H1 (cell line): ENCODE data around the gene UNC13D. TPM values are rescaled to one million over a fixed set of nuclear protein-coding genes. Genes with fewer than 3 reads are reported as not detected.

Source experiments
- ATF2 ChIP-seq: IDR thresholded peaks from 2 replicates; pipeline ENCODE4 v1.6.1; 2012; ENCODE audit warnings: low read length, inconsistent platforms
- CTCF ChIP-seq, 3 experiments: IDR thresholded peaks; 1 replicate in 2 of 3; 2 replicates in 1 of 3; pipeline versions ENCODE4 v1.5.1 to v1.6.1; 2011; ENCODE audit warnings: low read length in 3 of 3, mild to moderate bottlenecking in 3 of 3, inconsistent platforms in 2 of 3, low read depth in 1 of 3, moderate library complexity in 1 of 3; ENCODE audit not compliant: insufficient read depth in 1 of 3; ENCODE audit errors: control extremely low read depth in 1 of 3
- EZH2 ChIP-seq: fragments of 200-600 bp; sonication (generic); IDR thresholded peaks from 2 replicates; pipeline ENCODE4 v1.7.1; 2012; ENCODE audit warnings: low read depth, mild to moderate bottlenecking, moderate library complexity, low read length, inconsistent platforms; ENCODE audit not compliant: severe bottlenecking
- HDAC6 ChIP-seq: IDR thresholded peaks from one replicate; pipeline ENCODE4 v1.7.1; 2012; ENCODE audit warnings: low read depth, mild to moderate bottlenecking, inconsistent platforms, low read length, moderate library complexity
- KDM1A ChIP-seq: fragments of 200-600, 300-600 bp; sonication (generic); IDR thresholded peaks from 2 replicates; pipeline ENCODE4 v1.7.1; 2016; ENCODE audit warnings: mild to moderate bottlenecking, low read length, borderline replicate concordance
- PHF8 ChIP-seq: fragments of 200-600 bp; sonication (generic); conservative IDR thresholded peaks from 2 replicates; pipeline ENCODE4 v1.7.1; 2012; ENCODE audit warnings: low read depth, mild to moderate bottlenecking, inconsistent platforms, low read length, moderate library complexity
- SUZ12 ChIP-seq: fragments of 200-600 bp; sonication (generic); IDR thresholded peaks from 2 replicates; pipeline ENCODE4 v1.6.1; 2012; ENCODE audit warnings: mild to moderate bottlenecking, inconsistent platforms, low read length, moderate library complexity, mixed read lengths
- TCF12 ChIP-seq: IDR thresholded peaks from 2 replicates; pipeline ENCODE4 v1.6.1; 2011; ENCODE audit warnings: low read depth, mild to moderate bottlenecking, low read length
- polyA plus RNA-seq, 7 experiments: library from polyadenylated mRNA; depleted of rRNA in 3 of 7; stranded (reverse) in 5 of 7; unstranded in 2 of 7; fragments of >200 nt in 5 of 7; fragments of 200-250 nt in 2 of 7; gene quantifications; 1 replicate in 5 of 7; 2 replicates in 1 of 7; 4 replicates in 1 of 7; pipeline versions ENCODE4 v1.2.1 to v1.2.3, GENCODE V29; 2011 to 2013; ENCODE audit warnings: missing spikeins in 2 of 7, mixed read lengths in 2 of 7
- total RNA-seq: library from RNA; stranded (reverse); fragmentation: NEBNext Ultra II Directional; extraction: Animal tissue kit (Norgen Biotek cat#: 25700); gene quantifications from 2 replicates; pipeline ENCODE4 v1.2.1, GENCODE V29; 2021

The UNC13D gene
- total and polyA plus RNA-seq, 2 of the 8 experiments (the other 6 are each of a cell fraction or from before 2014, with no cell fraction given) = 3.6 to 8.4 TPM

- TF ChIP-seq ATF2 (no peak), KDM1A (no peak), EZH2 (no peak), CTCF (IDR thresholded peaks at IDR 0.05; ENCODE audit: control extremely low read depth in 1 of 3, insufficient read depth in 1 of 3, low read depth in 1 of 3, low read length in 3 of 3) (no peak), HDAC6 (no peak), SUZ12 (no peak), TCF12 (no peak), PHF8 (no peak)
Observed at GRCh38 chr17:75891605-75892555, 47.7 kb upstream of the UNC13D start (continued).
